ENCODE measurements around the gene OR2H1.

The OR2H1 gene

DNA sequence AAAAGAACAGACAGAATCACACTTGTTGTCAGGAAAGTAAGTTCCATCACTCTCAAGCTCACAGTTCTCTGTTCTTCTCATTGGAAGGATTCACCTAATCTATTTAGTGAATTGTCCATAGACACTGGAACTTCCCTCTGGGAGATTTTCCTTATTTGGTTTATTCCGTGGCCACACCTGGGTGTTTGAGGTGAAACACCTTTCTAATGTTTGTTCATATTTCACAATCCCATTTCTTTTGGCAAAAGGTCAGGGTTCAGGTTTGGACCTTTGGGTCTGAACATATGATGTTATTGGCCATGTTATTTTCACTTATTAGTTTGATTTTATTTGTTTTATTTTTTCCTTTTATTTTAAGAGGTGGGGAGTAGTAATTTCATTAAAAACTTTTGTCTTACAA, 26.8 kb downstream of the OR2H1 start:
- DNase-seq (ENCODE audit: low read depth) = no peak

DNA sequence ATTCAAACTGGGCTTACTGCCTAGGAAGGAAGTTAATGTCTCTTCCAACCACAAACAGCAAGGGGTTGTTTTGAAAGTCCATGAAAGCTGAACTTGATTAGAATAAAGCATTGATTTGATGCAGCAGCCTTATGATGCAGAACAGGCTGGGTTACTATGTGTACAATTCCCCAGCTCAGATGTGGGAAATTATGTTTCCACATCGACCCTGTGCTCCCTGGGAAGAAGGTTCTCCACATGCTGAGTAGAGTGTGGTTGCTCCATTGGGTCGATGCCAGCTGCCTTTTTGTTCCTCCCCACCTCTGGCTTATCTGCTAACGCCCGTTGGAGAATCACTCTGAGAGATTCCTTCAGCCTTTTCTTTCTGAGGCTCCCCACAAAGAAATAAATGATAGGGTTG, 29.6 kb downstream of the OR2H1 start:
- no peak for DNase-seq (ENCODE audit: low read depth)

DNA sequence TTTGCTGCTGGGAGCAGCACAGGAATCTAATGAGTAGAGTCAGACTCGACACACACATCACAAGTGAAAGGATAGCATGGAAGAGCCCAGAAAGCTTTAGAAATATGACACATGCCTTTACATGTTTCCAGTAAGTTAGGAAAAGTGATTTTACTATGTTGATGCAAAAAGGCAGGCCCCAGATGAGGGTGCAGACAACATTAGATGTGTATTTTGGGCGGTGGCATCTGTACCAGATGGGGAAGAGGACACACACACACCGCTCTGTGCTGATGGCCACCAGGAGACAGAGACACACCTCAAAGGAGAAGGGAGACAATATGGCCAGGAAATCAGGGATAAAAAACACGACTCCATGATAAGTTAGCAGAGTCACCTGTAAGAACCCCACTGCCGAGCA, 30.2 kb downstream of the OR2H1 start:
- DNase-seq (ENCODE audit: low read depth) = no peak

DNA sequence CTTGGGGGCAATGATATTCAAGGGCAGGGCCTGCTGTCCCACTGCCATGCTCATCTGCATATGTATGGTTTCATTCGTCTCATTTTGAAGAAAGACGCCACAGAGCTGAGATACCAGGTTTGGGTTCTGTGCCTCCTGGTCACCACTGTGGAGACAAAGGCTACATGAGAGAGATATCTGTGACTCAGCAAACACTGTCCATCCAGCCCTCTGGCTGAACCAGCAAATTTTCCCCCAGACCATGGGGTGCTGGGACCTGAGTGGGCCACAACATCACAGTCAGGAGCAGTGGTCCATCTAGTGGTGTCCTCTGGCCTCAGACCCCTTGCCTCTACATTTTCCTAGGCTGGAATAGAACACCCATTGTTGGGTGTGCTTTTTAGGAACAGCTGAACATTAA, 30.7 kb downstream of the OR2H1 start, which contains the start of gene MAS1L:
TSS of gene MAS1L (minus strand) at position 297 of the 400 bp plus-strand sequence. CDS start at position 243, 54 bp downstream.
- DNase-seq (ENCODE audit: low read depth) = no peak

DNA sequence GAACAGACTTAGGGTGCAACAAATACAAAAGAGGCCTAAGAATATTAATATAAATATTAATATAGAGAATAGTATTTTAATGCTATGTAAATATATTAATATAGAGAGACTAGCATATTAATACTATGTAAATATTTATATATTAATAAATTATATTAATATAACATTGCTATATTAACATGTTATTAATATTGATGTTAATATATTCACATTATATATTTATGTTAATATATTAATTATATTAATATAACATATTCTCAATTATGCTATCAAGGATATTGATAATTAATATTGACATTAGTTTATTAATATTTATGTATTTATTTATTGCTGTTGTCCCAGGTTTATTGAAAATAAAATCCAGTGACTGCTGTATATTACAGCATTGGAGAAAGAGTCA, 31.9 kb downstream of the OR2H1 start:
- DNase-seq (ENCODE audit: low read depth) = no peak

DNA sequence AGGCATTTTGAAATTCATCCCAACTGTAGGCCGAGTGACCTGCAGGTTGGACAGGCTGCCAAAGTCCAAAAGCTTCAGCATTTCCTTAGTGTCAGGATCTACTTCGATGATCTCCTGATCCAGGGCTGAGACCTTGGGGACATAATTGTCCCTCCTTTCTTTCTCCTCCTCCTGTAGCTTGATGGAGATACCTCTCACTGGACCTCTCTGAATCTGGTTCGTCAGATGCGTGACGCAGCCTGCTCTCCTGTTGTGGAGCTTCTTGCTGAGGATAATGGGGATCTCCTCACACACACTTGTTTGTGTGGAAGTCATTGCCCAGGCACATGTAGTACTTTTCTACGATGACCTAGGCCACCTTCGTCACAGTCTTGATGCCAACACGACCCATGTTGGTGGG, 32.3 kb downstream of the OR2H1 start:
- DNase-seq (ENCODE audit: low read depth) = no peak

DNA sequence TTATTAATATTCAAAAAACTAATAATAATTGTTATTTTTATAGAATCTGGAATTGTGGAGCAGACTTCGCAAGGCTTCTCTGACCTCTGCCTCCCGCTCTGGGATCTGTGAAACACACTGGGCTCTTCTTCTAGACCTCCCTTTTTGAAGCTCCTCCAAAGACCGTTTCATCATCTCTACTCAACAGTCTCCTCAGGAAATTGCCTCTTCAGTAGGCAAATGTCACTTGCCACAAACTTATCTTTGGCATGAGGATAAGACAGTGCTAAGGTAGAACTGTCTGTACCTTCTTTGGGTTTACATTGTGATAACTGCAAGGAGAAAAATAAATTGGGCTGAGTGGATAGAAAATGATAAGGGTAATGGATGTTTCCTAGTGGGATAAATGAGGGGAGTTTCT, 33.1 kb downstream of the OR2H1 start:
- no peak for DNase-seq (ENCODE audit: low read depth)

DNA sequence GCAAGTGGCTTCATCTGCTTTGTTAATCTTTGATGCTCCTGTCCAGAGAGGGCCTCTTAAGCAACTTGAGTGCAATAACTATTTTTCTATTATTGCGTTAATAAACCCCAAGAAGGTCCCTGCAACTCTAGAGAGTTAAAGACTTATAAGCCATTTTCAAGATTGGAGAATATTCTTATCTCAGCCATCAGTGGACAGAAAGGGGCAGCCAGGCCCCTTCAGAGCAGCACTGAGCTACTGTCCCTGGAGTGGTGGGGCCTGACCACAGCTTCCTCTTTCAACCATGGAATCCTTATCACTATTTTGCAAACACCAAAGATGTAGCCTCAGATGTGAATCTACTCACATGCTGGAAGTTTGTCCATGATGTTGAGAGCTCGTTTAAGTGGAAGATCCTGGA, 33.6 kb downstream of the OR2H1 start:
- no peak for DNase-seq (ENCODE audit: low read depth)

DNA sequence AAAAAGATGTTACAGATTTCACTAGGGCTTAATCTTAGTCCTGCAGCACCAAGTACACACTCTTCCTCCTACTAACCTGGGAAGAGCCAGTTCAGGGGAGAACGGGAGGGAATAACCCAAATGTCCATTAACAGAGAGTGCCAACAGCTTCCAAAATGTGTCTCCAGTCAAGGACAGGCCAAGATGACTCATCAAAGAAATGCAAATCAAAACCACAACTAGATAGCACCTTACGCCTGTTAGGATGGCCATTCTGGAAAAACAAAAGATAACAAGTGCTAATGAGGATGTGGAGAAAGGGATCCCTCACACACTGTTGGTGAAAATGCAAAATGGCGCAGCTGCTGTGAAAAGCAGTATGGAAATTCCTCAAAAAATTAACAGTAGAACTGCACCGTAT, 34.6 kb downstream of the OR2H1 start:
- no peak for DNase-seq (ENCODE audit: low read depth)

DNA sequence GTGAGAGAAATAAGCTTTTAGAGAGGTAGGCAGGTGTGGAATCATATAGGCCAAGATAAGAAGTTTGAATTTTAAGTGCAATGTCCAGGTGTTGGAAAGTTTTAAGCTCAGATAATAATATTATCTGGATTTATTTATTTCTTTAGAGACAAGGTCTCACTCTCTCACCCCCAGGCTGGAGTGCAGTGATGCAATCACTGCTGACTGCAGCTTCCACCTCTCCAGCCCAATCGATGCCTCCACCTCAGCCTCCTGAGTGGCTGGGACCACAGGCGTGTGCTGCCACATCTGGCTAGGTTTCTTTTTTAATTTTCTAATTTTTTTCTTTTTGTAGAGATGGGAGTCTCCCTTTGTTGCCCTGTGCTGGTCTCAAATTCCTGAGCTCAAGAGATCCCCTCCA, 36.3 kb downstream of the OR2H1 start:
- no peak for DNase-seq (ENCODE audit: low read depth)

DNA sequence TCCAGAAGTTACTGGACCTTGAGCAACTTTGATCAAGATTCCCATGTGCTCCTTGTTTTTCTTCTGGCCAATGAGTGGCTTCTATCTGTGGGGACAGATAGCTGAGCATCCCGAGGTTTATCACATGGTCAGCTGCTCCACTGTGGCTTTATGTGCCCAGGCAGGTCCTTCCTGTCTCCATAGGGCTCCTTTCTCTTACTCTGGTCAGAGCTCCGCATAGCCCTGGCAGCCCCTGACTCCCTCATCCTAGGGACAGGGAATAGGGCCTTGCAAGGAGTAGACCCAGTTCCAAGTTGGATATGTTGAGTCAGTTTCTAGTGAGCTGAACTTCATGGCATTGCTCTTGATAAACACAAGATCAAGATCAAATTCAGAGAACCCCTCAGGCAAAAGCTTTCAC, 37.2 kb downstream of the OR2H1 start:
- DNase-seq (ENCODE audit: low read depth) = no peak

DNA sequence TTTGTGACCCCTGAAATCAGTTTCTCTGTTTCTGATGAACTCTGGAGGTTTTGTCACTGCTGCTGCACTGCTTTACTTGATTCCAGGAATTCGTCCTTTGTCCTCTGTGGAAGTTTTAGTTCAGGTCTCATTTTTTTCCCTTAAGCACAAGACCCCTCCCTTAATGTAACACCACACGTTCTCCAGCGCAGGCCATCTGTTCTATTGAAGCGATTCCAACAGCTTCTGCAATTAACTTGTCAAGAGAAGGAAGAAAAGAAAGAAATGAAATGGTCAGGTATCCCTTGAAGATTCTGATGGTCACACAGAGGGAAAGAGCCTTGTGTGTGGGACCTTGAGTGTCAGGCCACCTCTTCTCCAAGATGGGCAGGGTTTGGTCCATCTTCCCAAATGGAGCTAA, 38.6 kb downstream of the OR2H1 start:
- DNase-seq (ENCODE audit: low read depth) = no peak

DNA sequence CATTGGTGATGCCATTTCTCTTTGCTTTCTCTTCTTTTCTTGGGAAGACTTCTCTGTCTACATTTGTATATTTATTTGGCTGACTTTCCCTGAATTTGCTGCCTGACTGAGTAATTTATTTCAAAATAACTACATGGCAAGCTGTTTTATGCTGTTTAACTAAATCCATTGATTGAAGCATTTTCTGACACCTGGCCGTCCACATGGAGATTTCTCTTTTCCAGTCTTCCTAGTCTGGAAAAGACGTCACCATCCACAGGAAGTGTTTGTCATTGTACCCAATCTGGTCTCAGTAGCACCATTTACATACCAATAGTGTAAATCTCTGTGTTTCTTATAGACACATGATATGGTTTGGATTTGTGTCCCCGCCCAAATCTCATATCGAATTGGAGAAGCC, 40.0 kb downstream of the OR2H1 start:
- no peak for DNase-seq (ENCODE audit: low read depth)

DNA sequence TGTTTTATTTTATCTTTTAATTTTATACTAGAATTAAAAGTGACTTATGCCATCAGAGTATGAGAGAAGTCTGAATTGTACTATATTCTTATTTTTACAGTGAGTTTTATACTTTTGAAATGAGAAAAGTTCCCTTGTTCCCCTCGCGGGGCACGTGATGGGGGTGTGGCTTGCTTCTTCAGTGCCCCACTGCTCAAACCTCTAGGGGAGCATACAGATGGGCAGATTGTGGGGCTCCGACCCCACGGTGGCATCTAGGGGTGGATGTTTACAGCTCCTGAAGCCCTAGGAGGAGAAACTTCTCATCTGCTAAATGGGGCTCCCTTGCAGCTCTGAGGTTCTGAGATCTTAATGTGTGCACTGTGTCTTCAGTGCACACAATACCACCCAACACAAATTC, 42.7 kb downstream of the OR2H1 start:
- DNase-seq (ENCODE audit: low read depth) = no peak

DNA sequence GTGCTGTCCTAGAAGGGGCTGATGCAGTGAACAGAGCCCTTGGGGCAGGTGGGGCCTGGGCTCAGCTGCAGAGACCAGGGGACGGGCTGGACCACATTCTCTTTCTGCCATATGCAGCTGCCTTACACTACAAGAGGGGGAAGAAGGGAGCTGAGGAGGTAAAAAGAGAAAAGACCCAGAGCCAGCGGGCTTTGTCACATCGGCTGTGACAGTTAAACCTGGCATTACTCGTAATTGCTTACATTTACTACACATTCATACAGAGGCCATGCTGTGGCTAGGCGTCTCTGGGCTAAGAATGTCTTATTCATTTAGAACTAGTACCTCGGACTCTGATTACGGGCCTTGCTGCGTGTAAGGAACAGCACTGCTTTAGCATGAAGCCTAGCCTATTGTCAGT, 43.6 kb downstream of the OR2H1 start:
- DNase-seq (ENCODE audit: low read depth) = no peak

DNA sequence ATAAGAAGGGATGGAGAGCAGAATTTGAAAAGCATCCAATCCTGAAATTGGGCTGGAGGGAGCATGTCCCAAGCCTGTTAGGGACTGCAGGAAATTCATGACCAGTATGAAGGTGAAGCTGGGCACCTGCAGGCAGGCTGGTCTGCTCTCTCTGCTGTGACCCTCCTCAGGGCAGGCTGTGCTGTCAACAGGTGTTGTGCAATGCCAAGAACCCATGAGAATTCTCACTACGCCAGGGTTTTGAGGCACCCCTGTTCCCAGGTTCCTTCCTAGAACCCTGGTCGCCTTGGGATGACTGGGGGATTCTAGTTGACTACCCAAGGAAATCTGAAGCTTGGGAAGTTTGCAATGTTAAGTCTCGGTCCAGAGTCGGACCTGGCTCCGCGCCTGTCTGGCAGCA, 44.2 kb downstream of the OR2H1 start:
- no peak for DNase-seq (ENCODE audit: low read depth)

DNA sequence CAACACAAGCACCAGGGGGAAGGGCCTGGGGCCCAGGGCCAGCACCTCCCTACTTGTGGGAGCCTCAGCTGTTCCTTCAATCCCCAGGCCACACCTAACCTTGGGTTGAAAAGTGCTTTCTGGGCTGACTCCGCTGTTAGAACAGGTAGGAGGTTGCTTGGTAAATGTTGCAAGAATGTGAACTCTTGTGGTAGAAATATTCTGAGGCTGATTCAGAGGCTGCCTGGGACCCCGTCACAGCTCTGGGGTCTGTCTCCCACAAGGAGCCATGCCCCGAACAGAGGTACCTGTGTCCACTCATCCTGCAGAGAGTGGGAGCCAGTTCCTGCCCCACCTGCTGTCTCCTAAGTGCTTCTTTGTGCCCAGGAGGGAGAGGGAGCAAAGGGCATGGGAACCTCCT, 45.2 kb downstream of the OR2H1 start:
- DNase-seq (ENCODE audit: low read depth) = no peak

DNA sequence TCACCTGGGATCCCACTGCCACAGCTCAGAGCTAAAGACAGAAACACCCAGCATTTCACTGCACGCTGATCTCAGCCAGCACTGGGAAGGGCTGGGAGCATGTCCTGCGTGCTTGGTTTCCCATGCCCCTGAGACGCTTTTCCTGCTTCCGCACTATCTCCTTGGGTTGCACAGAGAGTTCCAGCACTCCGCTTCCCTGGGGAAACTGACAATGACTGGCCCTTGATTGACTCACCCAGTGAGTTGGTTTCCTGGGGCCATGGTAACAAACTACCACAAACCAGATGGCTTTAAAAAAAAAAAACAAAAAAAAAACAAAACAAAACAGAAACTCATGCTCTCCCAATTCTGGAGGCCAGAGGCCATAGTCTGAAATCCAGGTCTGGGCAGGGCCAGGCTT, 45.6 kb downstream of the OR2H1 start:
- no peak for DNase-seq (ENCODE audit: low read depth)

DNA sequence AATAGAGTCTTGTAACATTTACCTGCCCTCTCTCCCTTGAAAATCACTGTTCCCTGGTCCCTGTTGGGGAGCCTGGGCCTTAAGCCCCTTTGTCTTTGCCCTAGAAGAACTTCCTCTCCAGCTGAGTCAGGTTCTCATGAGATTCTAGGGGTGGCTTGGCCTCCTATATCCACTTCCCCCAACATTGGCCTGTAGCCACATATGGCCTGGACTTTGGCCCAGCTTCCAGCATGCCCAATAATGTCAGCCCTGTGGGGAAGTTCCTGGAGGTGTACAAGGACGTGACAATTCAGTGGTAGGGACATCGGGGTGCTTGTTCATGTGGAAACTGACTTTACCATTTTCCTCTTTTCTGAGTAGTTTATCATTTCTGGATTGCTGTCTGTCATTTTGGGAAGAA, 48.0 kb downstream of the OR2H1 start:
- DNase-seq (ENCODE audit: low read depth) = no peak

DNA sequence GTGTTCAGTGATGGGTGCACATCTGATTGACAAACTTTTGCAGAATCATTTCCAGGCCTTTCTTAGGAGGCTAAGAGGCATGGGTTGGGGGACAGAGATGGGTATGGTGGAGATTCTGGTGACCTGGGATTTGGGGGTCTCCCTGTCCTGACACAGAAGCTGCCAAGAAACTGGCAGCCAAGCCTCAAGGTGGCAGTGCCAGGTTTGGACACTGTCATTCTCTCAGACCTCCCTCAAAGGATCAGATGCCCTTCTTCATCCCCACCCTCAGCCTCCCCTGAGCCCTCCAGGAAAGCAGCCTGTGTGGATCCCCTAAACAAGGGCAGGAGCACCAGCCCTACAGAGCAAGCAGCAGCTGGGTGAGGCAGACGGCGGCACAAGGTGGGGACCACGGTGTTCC, 48.9 kb downstream of the OR2H1 start:
- DNase-seq (ENCODE audit: low read depth) = no peak

DNA sequence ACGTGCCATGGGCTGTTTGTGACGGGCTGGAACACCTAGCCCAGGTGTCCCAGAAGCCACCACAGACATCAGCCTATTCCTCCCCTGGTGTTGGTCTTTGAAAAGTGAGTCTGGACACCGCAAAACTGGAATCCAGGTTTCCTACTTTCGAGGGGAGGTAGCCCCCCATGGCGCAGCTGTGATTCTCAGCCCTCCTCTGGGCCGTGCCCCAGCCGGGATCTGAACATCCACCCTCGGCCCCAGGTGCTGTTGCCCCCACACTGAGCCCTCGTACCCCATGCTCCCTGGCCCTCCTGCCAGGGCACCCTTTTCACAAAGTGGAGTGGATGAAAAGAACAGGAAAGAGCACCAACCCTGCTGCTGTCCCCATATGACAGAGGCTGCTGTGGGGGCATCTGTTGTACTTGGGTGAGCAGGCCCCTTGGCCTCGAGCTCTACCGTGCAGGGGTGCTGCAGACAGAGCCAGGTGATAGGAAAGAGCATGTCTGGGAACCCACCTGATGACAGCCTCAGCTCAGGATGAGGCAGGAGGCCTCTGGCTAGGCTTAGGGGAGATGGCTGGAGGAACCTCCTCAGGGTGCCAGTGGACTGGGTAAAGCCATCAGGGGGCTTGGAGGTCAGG, 49.6 kb downstream of the OR2H1 start:
- no peak for DNase-seq (ENCODE audit: low read depth)

DNA sequence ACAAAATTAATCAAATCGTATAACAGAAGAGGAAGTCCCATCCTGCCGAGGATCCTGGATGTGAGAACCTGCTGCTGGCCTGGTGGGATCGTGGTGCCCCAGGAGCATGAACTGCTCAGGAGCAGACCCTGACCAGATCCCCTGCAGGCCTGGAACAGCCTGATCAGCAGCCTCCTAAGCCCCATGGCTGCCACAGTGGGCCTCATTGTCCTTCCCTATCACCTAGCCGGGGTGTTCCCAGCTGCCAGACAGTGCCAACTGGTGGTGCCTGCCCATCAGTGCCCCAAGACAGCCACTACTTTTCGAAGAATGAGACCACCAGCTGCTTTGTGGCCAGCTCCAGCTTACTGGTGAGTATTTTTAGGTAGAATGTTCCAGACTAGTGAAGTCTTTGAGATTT, 50.4 kb downstream of the OR2H1 start:
- DNase-seq (ENCODE audit: low read depth) = no peak

DNA sequence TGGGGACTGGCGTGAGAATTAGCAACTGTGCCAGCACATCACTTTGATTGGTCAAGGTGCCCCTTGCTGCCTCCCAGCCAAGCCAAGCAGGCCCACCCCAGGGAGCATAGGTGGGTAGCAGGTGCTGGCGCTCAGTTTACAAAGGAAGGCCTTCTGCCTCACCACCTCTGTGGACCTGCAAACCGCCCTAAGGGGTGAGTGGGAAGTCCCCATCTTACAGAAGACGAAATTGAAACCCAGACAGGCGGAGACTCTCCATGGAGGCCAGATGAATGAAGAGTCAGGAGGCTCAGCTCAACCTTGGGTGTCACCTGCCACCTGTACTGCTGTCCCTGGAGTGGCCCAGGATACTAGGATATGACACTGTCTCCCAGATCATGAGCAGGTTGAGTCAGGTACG, 52.3 kb downstream of the OR2H1 start:
- no peak for DNase-seq (ENCODE audit: low read depth)

DNA sequence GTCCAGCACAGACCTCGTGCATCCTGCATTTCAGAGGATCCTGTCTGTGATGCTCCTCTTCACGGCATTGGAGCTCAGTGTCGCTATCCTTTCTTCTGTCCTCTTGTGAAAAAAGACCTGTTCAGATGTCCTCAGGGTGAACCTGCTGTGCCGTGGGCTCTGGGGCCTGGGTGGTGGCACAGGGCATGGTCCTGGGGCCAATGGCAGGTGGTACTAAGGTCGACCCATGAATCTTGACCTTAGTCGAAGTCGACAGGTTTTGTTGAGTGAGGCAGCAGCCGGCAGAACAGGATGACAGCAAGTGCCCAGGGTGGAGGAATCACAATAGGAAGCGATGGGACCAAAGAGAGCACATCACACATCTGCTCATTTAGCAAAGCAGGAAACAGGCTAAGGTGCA, 52.8 kb downstream of the OR2H1 start:
- DNase-seq (ENCODE audit: low read depth) = no peak

DNA sequence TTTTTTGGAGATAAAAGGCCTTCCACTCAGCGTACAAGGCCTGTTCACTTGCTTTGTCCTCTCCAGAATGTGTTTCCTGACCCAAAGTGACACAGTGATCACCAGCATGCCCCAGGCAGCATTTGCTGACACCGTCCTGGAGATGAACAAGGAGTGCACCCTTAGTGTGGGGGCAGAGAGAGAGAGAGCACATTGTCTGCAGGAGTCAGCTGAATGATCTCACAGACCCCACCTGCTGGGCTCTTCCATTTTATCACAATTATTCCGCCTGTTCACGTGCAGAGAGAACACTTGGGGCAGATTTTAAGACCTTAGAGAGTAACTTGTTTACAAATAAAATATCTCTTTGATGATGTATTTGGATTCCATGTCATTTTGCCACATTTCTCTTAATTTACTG, 53.2 kb downstream of the OR2H1 start:
- no peak for DNase-seq (ENCODE audit: low read depth)
